Measurements from ENCODE around the gene GAB2.
A peak's percentile ranks its signal among the peaks of the same experiment; 100 is the strongest.

The GAB2 gene

DNA sequence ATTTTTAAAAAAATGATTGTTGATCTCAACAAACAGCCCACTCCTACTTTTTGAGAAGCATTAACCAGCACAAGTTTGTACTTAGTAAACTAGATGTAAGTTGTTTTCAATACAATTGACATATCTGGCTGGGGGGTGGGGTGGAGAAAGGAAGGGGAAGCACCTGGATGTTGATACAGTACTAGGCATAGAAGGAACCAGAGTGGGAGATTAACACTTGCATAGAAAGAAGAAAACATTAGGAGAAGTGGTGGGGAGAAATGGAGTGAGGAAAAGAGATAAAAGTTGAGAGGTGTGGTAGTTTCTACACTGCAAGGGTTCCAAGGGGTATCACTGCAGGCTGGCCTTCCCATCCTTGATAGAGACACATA, 10.6 kb upstream of the GAB2 start:
- no peak for DNase-seq

DNA sequence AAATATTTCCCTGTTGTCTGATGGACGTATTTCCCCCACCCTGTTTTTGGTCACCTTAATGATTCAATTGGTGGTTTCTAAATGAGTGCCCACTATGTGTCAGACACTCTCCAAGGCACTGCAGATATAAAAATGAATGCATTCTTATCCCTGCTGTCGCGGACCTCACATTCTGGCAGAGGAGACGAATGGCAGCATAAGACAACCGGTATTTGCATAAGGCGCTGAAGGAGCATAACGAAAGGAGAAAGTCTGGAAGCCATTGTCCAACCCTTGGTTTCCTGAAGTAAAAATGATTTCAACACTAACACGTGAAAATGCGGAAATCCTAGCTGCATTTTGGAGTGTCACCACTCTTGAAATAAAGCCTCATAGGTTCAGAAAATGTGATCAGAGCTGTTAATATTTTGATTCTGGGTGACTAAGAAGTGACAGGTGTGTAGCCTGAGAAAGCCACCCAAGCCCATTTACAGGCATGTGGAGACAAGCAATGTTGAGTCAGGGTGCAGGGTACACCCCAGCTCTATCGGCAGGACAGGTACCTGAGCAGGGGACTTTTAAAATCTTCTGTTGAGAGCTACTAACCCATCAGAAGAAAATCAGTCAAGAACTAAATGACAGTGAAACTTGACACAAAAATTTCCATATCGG, 10.1 kb upstream of the GAB2 start:
- DNase-seq: peak; percentile 64 to 86 (median 80)

DNA sequence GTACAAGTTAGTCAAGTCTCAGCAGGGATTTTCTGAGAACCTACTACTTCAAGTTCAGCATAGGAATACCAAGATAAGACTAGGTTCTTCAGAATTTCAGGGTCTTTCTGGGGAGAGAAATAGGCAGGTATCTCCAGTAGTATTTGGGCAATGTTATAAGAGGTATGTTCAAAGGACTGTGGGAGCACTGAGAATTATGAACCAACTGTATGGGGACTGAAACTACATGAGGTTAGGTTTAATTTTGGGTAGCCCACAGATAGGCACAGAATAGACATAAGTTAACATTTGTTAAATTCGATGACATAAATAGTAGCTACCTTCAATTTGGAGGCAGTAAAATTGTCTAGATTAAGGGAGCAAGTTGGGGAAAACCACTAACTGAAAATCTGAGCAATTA, 9.2 kb upstream of the GAB2 start:
- no peak for DNase-seq

- peak; percentile 32 to 71 (median 62) for DNase-seq
Measured at GRCh38 chr11:78425399-78426070, 7.9 kb upstream of the GAB2 start.

DNA sequence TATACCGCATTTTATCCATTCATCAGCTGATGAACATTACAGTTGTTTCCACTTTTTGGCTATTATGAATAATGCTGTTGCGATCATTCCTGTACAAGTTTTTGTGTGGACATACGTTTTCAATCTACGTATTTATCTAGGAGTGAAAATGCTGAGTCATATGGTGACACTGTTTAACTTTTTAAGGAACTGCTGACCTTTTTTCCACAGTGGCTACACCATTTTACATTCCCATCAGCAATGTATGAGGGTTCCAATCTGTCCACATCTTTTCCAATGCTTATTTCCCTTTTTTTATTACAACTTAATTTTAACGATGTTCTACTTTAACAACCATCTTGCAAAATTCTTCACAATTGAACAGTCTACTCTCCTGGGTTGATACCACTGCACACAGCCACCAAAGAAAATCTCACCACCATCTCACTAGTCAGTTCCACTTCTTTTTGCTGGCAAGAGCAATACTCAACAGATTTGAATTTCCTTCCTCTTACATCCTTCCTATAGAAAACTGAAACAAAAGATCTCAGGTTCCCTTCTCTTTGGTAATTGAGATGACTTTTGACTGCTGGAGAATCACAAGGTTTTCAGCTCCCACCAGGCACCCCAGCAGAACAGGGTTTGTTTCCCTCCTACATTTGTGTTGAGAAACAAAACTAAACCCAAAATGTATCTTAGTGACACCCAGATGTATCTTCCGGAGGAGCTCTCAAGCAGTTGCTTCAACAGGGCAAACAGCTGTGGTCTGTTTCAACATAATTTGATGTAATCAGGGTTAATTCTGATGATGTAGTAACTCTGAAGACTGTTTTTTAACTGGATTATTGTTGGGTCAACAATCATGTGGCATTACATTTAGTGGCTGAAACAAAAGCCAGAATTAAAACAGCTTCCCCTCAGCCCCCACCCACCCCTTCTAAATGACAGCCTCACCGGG, 7.0 kb upstream of the GAB2 start:
- DNase-seq: peak; percentile 86 to 97 (median 90)

GRCh38 chr11:78423241-78423640, 5.6 kb upstream of the GAB2 start:
- no peak for DNase-seq

DNA sequence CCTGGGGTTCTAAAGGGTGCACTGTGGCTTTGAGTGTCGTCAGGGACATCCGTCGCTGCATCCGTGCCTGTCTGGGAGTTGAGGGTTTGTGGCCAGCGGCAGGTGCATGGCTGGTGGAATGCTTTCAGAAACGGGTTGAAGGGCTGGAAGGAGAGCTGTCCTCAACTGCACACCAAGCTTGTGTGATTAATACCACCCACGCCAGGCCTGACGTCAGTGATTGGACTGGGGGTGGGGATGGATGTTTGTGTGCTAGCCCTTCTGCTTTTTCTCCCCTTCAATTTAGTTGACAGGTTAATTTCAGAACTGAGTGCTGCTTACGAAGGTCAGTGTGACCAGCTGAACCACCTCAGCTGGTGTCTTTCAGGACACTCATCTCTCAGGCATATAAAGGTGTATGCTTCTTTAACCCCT, 3.2 kb upstream of the GAB2 start:
- peak; percentile 93 to 98 (median 96) for DNase-seq

DNA sequence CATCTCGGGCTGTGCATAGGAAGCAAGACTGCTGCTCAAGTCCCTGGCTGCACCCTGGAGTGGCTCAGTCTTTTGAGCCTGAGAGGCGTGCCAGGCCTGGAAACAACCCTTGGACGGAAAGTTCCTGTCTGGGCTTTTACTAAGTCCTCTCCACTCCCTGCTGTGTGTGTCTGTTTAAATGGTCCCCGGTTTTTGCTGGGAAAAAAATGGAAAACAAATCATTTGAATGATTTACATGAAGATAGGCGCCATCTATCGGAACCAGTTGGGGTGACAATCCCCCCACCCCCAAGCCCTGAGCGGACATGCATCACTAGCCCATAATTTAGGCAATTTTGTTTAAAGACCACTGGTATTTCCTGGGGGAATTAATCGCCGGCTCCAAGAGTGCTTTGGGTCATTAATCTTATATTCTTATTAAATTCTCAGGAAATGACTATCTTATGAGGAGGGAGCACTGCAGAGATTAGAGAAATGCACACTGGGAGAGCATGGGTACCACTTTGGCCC, 2.7 kb upstream of the GAB2 start:
- DNase-seq: peak; percentile 74 to 81 (median 76)

GRCh38 chr11:78419327-78419726, 1.7 kb upstream of the GAB2 start:
- peak; percentile 90 to 97 (median 92) for DNase-seq

GRCh38 chr11:78418584-78419211, 1.1 kb upstream of the GAB2 start:
- DNase-seq: peak; percentile 31 to 57 (median 48)

DNA sequence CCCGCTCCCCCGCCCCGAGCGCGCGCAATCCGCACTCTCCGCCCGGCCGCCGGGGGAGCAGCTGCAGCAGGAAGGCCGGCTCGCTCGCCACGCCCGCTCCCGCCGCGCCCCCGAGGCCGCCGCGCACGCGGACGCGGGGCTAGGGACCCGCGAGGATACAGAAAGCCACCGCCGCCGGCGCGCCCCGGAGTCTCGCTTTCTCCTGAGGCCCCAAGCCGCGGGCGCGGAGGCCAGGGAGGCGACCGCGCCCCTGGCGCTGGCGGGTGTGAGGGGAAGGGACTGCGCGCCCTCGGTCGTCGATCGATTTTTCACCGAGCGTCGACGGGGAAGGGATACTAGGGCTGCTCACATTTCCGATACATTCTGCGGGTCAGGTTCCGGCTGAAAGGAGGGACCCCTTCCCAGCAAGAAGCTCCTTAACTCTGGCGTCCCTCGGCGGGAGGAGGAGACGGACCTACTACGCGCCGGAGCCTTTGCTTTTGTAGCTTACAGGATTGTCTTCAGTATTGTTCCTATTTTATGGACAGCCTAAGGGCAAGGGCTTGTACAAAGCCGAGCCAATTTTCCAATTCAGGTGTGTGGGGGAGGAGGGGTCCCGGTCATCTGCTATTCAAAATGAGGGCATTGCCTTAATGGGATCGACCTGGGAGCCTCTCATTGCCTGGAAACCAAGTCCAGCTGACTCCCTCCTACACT, 416 bp upstream of the GAB2 start:
- peak; percentile 91 to 97 (median 94) for DNase-seq

DNA sequence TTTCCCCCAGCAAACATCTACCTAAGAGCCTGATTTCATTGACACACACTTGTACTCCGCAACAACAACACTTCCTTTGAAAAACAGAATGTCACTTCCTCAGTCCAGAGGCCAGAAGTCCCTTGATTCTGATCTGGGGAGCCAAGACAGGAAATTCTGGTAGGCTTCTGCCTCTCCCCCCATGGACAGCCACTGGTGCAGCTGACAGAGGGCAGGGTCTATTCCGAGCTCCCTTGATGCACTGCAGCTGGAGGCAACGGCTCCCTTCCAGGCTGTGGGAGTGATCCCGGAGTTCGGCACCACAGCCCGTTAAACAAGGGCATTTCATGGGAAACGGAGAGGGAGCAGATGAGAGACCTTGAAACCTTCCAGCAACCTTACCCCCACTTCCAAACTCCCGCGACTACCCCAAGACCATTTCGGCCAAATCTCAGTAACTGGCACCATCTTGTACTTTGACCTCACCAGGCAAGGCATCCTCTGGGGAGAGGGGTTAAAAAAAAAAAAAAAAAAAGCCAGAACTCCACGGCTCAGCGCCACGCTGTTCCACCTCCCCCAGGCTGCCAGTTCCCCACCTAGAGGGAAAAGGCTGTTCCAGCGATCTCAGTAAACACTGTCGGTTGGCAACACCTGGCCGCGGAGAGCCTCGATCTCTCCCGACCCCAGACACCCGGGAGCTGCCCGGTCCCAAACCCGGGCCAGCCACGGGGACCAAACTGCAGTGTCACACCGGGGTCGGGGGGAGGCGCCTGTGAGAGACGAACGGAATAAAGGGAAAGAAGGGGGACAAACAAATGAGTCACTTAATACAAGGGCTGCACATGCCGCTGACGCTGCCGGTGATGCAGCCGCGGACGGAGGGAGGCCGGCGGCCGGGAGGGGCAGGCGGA, 1.1 kb downstream of the GAB2 start:
- peak; percentile 95 to 97 (median 96) for DNase-seq

GRCh38 chr11:78415338-78415737, 2.3 kb downstream of the GAB2 start:
- no peak for DNase-seq

- DNase-seq: peak in 2 of 4 experiments; percentile 25 to 47
Measured at GRCh38 chr11:78414321-78415051, 3.1 kb downstream of the GAB2 start.

- no peak for DNase-seq
Measured at GRCh38 chr11:78408619-78409018, 9.0 kb downstream of the GAB2 start.

DNA sequence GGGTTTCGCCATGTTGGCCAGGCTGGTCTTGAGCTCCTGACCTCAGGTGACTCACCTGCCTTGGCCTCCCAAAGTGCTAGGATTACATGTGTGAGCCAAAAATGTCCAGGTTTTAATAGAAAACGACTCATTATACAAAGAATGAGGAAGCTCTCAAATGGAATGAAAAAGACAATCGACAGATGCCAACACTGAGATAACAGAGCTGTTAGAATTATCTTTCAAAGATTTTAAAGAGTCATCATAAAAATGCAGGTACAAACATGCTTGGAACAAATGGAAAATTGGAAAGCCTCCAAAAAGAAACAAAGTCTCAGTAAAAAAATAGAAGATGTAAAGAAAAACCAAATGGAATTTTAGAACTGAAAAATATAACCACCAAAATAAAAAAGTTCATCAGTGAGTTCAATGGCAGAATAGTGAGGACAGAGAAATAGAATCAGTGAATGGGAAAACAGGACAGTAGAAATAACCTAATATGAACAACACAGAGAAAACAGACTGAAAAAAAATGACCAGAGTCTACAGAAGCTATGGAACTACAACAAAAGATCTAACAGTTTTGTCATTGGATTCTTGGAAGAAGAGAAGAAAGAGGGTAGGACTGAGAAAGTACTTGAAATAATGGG, 10.9 kb downstream of the GAB2 start:
- no peak for DNase-seq

- no peak for DNase-seq
Measured at GRCh38 chr11:78405805-78406204, 11.8 kb downstream of the GAB2 start.

DNA sequence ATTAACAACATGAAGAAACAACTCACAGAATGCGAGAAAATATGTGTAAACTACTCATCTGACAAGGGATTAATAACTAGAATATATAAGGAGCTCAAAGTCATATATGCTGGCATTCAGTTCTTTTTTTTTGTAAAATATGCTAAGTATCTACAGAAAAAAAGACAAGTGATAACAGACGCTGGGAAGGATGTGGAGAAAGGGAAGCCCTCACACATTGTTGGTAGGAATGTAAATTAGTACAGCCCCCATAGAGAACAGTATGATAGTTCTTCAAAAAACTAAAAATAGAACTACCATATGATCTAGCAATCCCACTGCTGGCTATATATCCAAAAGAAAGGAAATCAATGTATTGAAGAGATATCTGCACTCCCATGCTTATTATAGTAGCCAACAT, 13.8 kb downstream of the GAB2 start:
- no peak for DNase-seq

GRCh38 chr11:78402847-78403246, 14.8 kb downstream of the GAB2 start:
- peak in 3 of 4 experiments; percentile 21 to 47 (median 41) for DNase-seq

- DNase-seq: no peak
Measured at GRCh38 chr11:78400702-78401101, 16.9 kb downstream of the GAB2 start.
